ENCODE data around the gene PI4K2A.

DNA sequence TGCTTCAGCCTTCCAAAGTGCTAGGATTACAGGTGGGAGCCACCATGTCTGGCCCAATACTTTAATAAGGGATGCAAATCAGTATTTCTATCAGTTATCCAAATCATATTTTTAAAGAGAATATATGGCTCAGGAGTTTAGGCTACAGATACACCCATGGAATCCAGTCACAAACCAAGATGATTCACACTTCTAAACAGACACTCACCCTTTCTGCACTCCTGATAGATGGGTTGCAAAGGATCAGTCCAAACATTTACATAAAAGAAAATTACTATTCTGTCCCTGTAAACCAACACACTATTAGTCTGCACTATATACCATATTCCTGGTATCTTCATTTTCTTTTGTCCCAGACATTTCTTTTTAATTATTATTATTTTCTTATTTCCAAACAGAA, 9.4 kb upstream of the PI4K2A start:
- TF ChIP-seq POLR2A (IDR thresholded peaks at IDR 0.05; ENCODE audit: extremely low read depth, insufficient read length), result no peak
- no peak for TF ChIP-seq CTCF (IDR thresholded peaks at IDR 0.05; ENCODE audit: low read depth, low read length)
- TF ChIP-seq, protein P1, sequence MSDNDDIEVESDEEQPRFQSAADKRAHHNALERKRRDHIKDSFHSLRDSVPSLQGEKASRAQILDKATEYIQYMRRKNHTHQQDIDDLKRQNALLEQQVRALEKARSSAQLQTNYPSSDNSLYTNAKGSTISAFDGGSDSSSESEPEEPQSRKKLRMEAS (IDR thresholded peaks at IDR 0.05; ENCODE audit: low read depth, low read length), result no peak
- no peak for TF ChIP-seq MYC (IDR thresholded peaks at IDR 0.05; ENCODE audit: low read depth, low read length)

All from NB4 (cell line).